ENCODE data around the gene TSPY3.
"Not testable (repeated sequence)": the region's sequence is repeated elsewhere in the genome, so short reads cannot be mapped to it uniquely, and the experiment has no call there.

GRCh38 chrY:9357497-9357896 lies 40.7 kb upstream of the TSPY3 start, which contains the start of gene TSPY8:
- TF ChIP-seq CTCF (IDR thresholded peaks at IDR 0.05; ENCODE audit: extremely low read depth in 1 of 2, insufficient read depth in 1 of 2, low read depth in 1 of 2, low read length in 2 of 2); POLR2A (IDR thresholded peaks at IDR 0.05; ENCODE audit: low read depth, low read length): not testable (repeated sequence)
